ES-I3 (cell line): ENCODE measurements around the gene RAI14.
"Not testable (repeated sequence)": the region's sequence is repeated elsewhere in the genome, so short reads cannot be mapped to it uniquely, and the experiment has no call there.

Source experiments
- H3K36me3 ChIP-seq: 2 replicates; pipeline ENCODE4 v1.6.1; 2013; ENCODE audit warnings: mild to moderate bottlenecking, low read length, control low read depth, moderate library complexity; ENCODE audit not compliant: insufficient read depth
- H3K4me1 ChIP-seq: 2 replicates; pipeline ENCODE4 v1.6.1; 2013; ENCODE audit warnings: mild to moderate bottlenecking, control low read depth, low read length; ENCODE audit not compliant: insufficient read depth
- H3K9ac ChIP-seq: 2 replicates; pipeline ENCODE4 v1.6.1; 2013; ENCODE audit warnings: low read depth, mild to moderate bottlenecking, low read length, moderate library complexity
- H3K9me3 ChIP-seq: 2 replicates; pipeline ENCODE4 v1.6.1; 2013; ENCODE audit warnings: mild to moderate bottlenecking, low read length, moderate library complexity; ENCODE audit not compliant: control insufficient read depth, insufficient read depth

The RAI14 gene

GRCh38 chr5:34735491-34736426 lies 79.6 kb downstream of the RAI14 start:
- no peaks in the 10 kb centered on the region for H3K9me3 ChIP-seq
- no peak overlapping the region for H3K9ac ChIP-seq
- no peaks in the 10 kb centered on the region; the same call in 1 of the 2 replicates for H3K36me3 ChIP-seq
- peaks cover 22% of the 10 kb centered on the region for H3K4me1 ChIP-seq

DNA sequence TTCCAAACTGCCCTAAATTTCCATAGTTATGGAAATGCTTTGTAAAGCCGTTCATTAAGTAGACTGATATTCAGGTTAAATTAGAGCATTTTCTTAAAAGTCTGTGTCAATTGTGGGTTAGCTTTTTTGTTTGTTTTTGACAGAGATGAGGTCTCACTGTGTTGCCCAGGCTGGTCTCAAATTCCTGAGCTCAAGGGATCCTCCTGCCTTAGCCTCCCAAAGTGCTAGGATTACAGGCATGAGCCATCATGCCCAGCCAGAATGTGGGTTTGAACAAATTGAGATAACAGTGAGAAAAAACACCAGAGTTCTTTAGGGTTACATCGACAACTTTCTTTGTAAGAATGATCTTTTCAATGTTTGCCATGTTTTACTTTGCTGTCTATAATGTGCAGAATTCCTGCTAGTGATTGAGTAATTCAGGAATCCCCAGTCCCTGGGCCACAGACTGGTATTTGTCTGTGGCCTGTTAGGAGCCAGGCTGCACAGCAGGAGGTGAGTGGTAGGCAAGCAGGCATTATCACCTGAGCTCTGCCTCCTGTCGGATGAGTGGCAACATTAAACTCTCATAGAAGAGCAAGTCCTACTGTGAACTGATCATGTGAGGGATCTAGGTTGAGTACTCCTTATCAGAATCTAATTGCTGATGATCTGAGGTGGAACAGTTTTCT lies 80.5 kb downstream of the RAI14 start:
- Histone ChIP-seq H3K9me3 (no peaks in the 10 kb centered on the region), H3K36me3 (no peaks in the 10 kb centered on the region; the same call in 1 of the 2 replicates)

DNA sequence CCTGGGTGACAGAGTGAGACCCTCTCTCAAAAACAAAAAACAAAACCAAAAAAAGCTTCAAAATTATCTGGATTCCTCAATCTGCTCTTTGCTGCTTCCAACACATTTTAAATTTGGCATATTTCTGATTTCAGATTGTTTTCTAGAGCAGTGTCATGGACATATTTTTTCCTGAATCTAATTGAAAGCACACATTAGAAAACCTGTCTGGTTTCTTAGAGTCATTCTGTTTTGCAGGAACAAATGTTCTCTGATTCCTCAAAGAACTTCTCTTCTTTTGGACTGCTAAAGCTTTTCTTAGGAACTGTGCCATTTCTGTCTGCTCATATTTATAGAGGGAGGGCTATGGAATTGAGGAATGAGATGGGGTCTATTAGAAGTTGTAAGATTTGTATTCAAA lies 81.6 kb downstream of the RAI14 start:
- Histone ChIP-seq H3K4me1 (peaks cover 22% of the 10 kb centered on the region), H3K9me3 (no peaks in the 10 kb centered on the region), H3K36me3 (no peaks in the 10 kb centered on the region; the same call in 1 of the 2 replicates), H3K9ac (no peak overlapping the region)

More for the DNA sequence above, 80.5 kb downstream of the RAI14 start:
- H3K9ac ChIP-seq = no peak overlapping the region
- H3K4me1 ChIP-seq = peaks cover 22% of the 10 kb centered on the region

- no peak overlapping the region for H3K9ac ChIP-seq
- H3K9me3 ChIP-seq = no peaks in the 10 kb centered on the region
- no peaks in the 10 kb centered on the region; the same call in 1 of the 2 replicates for H3K36me3 ChIP-seq
- H3K4me1 ChIP-seq = peaks cover 22% of the 10 kb centered on the region
These were observed 82.3 kb downstream of the RAI14 start for GRCh38 chr5:34738381-34738780.

DNA sequence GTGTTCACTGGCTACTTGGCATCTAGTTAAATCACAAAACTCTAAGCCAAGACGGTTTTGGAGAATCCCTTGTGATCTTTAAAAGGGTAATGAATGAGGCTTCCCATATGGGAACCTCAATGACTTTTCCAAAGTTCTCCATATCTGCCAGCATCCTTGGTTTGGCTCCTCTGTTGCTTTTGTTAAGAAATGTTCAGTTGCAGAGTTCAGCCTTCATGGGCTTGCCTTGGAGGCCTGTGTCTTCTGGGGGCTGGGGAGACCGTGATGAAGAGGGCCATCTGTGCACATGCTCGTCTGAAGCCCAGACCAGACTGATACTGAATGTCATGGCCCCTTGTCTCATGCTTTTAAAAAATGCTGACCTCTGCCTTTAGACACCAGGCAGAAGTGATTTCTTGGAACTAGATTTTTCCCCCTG lies 84.3 kb downstream of the RAI14 start:
- Histone ChIP-seq H3K9me3 (no peaks in the 10 kb centered on the region), H3K36me3 (no peaks in the 10 kb centered on the region; the same call in 1 of the 2 replicates), H3K4me1 (peaks cover 10% of the 10 kb centered on the region), H3K9ac (no peak overlapping the region)

DNA sequence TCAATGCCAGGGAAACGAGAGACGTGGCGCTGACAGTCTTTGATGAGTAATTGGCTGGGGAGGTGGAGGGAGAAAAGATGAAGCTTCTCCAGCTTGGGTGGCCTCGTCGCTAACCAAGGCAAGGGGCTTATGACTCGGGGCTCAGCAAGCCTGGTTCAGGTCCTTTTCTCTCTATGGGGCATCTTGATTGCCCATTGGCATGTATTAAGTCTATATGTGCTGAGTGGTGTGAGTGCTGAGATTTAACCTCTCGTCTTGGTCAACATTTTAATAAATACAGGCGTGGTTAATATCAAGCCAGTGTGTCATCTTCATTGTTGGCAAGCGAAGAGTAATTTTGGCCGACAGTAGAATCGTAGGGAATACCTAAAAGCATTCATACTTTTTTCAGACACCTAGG lies 85.9 kb downstream of the RAI14 start:
- Histone ChIP-seq H3K36me3 (no peaks in the 10 kb centered on the region; the same call in 1 of the 2 replicates), H3K9ac (no peak overlapping the region), H3K4me1 (no peaks in the 10 kb centered on the region), H3K9me3 (no peaks in the 10 kb centered on the region)

- no peaks in the 10 kb centered on the region for H3K4me1 ChIP-seq
- H3K9me3 ChIP-seq = no peaks in the 10 kb centered on the region
- H3K36me3 ChIP-seq = no peaks in the 10 kb centered on the region; the same call in 1 of the 2 replicates
- H3K9ac ChIP-seq = no peak overlapping the region
These were observed 87.8 kb downstream of the RAI14 start for GRCh38 chr5:34743878-34744277.

GRCh38 chr5:34748431-34748830 lies 92.3 kb downstream of the RAI14 start:
- no peaks in the 10 kb centered on the region; the same call in 1 of the 2 replicates for H3K36me3 ChIP-seq
- no peak overlapping the region for H3K9ac ChIP-seq
- H3K4me1 ChIP-seq = peaks cover 8% of the 10 kb centered on the region; the same call in 1 of the 2 replicates
- no peaks in the 10 kb centered on the region for H3K9me3 ChIP-seq

DNA sequence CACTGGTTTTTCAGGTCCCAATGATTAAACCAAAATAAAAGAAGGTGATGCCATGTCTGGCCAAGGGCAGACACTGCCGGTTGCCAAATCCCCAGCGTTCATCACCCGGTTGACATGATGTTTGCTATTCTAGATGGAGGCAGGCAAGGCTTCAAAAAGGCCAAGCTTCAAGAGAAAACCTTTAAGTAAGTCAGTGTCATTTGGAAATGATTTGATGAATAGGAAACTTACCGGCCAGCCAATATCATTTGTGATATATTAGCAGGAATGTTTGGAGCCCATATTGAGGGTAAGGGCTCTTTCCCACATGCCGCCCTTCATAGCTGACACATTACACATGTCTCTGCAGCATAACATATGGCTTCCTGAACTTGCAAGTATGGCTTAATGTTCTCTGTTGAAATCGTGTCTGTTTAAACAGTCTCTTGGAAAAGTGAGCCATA lies 93.3 kb downstream of the RAI14 start:
- Histone ChIP-seq H3K36me3 (no peaks in the 10 kb centered on the region; the same call in 1 of the 2 replicates), H3K9me3 (no peaks in the 10 kb centered on the region), H3K4me1 (peaks cover 8% of the 10 kb centered on the region; the same call in 1 of the 2 replicates), H3K9ac (no peak overlapping the region)

DNA sequence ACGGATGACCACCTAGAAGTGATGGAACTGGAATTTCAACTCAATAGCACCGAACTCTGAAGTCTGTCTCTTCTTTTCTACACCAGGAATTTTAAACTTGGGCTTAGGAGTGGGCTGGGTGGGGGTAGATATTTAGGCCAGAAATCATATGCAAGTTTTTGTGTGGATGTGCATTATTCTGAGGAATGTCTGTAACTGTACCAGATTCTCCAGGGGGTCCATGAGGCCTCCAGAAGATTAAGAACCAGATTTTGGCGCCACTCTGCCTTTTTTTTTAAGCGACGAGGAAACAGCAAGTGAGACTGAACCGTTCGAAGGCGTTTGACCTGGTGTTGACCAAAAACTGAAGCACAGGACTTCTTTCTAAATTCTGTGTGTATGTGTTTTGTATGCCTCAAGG lies 94.1 kb downstream of the RAI14 start:
- H3K36me3 ChIP-seq = no peaks in the 10 kb centered on the region; the same call in 1 of the 2 replicates
- peaks cover 8% of the 10 kb centered on the region; the same call in 1 of the 2 replicates for H3K4me1 ChIP-seq
- no peaks in the 10 kb centered on the region for H3K9me3 ChIP-seq
- H3K9ac ChIP-seq = no peak overlapping the region

DNA sequence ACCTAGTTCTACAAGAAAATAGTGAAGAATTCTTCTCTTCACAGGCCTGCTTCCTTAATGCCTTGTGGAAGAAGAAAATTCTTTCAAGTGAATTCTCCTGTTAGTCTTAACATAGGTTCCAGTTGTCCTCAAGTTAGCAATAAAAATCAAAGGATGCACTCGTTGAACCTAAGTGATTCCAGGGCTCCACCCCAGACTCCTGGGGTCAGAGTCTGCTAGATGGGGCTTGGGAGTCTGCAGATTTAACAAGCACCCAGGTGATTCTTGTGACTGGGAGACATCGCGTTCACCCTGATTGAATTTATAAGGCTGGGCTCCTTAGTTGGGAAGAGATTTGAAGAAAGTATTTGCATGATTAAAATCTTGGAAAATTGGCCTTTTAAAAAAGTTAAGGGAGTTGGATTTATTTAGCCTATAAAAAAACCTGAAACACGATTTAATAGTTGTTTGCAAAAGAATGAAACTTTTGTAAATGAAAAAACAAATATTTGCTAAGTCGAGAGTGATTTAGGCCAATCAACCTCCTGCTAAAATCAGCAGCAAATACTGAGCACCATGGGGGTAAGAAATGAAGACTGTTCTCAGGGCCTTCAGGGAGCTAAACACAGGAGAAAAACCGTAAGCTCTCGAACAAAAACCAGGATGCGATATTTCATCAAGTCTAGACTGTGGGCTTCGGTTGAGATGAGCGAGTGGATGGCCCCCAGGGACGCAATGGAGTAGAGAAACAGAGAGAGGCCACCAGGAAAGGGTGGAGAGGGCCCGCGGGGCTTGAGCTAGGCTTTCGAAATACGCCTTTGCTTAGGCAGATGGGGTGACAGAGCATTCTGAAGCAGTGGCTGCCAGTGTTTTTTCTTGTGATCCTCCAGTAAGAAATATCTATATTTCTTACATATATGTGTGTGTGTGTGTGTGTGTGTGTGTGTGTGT lies 95.9 kb downstream of the RAI14 start:
- H3K9me3 ChIP-seq = no peaks in the 10 kb centered on the region
- H3K9ac ChIP-seq = no peak overlapping the region
- H3K36me3 ChIP-seq = peaks cover 2% of the 10 kb centered on the region; the same call in 1 of the 2 replicates
- H3K4me1 ChIP-seq = peaks cover 8% of the 10 kb centered on the region; the same call in 1 of the 2 replicates

- not testable (repeated sequence) for H3K36me3 ChIP-seq, H3K4me1 ChIP-seq, H3K9ac ChIP-seq, H3K9me3 ChIP-seq
These were observed 97.1 kb downstream of the RAI14 start for GRCh38 chr5:34753236-34753635.

DNA sequence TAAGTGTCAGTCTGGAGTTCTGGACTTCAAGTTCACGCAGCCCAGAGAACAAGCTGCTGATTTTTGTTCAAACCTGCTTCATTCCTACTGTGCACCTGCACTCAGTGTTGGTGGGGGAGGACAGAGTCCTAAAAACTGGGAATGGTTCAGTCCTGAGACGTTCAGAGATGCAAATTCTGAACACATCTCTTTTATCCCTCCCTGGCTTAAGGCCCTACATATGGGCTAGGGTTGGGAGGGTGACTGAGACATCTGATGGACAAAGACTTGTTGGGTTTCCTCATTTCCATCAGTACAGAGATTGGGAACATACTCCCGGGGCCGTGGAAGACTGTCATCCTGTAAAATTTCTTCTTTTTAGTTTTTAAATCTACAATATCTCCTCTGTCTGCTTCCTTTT lies 99.8 kb downstream of the RAI14 start:
- peaks cover 8% of the 10 kb centered on the region; the same call in 1 of the 2 replicates for H3K4me1 ChIP-seq
- peaks cover 12% of the 10 kb centered on the region for H3K36me3 ChIP-seq
- H3K9me3 ChIP-seq = peaks cover 8% of the 10 kb centered on the region
- H3K9ac ChIP-seq = no peak overlapping the region
